Thyroid gland (tissue), 4 donors: Measurements from ENCODE around the gene FKBP3. TPM values are rescaled to one million over a fixed set of nuclear protein-coding genes. Genes with fewer than 3 reads are reported as not detected.

Source experiments
- DNase-seq, 2 donors: peaks; one replicate each; pipeline ENCODE4 v3.0.0-alpha.2; 2019
- H3K27ac ChIP-seq, 3 donors: fragments of 200-600 bp; sonication (generic); 1 replicate in 2 of 3; 2 replicates in 1 of 3; pipeline ENCODE4 v1.5.1; 2016 to 2019; ENCODE audit warnings: mild to moderate bottlenecking in 1 of 3, moderate library complexity in 1 of 3
- H3K27me3 ChIP-seq: fragments of 200-600 bp; sonication (generic); one replicate; pipeline ENCODE4 v1.5.1; 2019
- H3K36me3 ChIP-seq, 2 donors: fragments of 200-600 bp; sonication (generic); one replicate each; pipeline ENCODE4 v1.5.1; 2016 to 2019
- H3K4me1 ChIP-seq, 2 donors: fragments of 200-600 bp; sonication (generic); one replicate each; pipeline ENCODE4 v1.5.1; 2017 to 2019
- H3K4me3 ChIP-seq, 3 donors: fragments of 200-600 bp; sonication (generic); replicated peaks in 1 of 3; 1 replicate in 2 of 3; 2 replicates in 1 of 3; pipeline ENCODE4 v1.5.1; 2016; ENCODE audit warnings: mild to moderate bottlenecking in 1 of 3
- H3K9me3 ChIP-seq: fragments of 200-600 bp; sonication (generic); one replicate; pipeline ENCODE4 v1.5.1; 2017
- CTCF ChIP-seq, 6 experiments: fragments of 200-600 bp in 3 of 6; fragments of 450-650 bp in 3 of 6; sonication (generic) in 3 of 6; IDR thresholded peaks; one replicate each; pipeline ENCODE4 v1.5.1; 2016 to 2019; ENCODE audit warnings: antibody characterized with exemption in 6 of 6, mild to moderate bottlenecking in 2 of 6, inconsistent platforms in 1 of 6, moderate library complexity in 1 of 6
- POLR2A ChIP-seq, 2 donors: fragments of 450-650 bp; IDR thresholded peaks; one replicate each; pipeline ENCODE4 v1.6.1; 2017; ENCODE audit warnings: antibody characterized with exemption in 2 of 2, mild to moderate bottlenecking in 2 of 2, moderate library complexity in 1 of 2
- WGBS, 2 donors: methylation state at CpG; one replicate each; pipeline ENCODE4 v1.1.5; 2017; 5-methylcytosine and 5-hydroxymethylcytosine counted together
- intact Hi-C: fragments of 100-400 bp; cut with DNase I; formaldehyde crosslinking; loops from one replicate; pipeline ENCODE4 v1.15.1; 2023
- total RNA-seq, 4 donors: library from RNA; depleted of rRNA; stranded (reverse); fragments of >200 nt; gene quantifications; one replicate each; pipeline ENCODE4 v1.2.3, GENCODE V29; 2016

The FKBP3 gene
- total RNA-seq, 4 donors from 2014 or later = 12.3 to 45.1 (median 40.9) TPM

- DNase-seq = no peak
- Histone ChIP-seq H3K27ac (no peak overlapping the region), H3K4me1 (peaks cover 9 to 14% of the 10 kb centered on the region in 2 donors), H3K9me3 (no peaks in the 10 kb centered on the region), H3K4me3 (no peak overlapping the region), H3K27me3 (no peaks in the 10 kb centered on the region), H3K36me3 (no peaks in the 10 kb centered on the region)
- 94 to 99% methylated on average over 6 of the region's 6 CpGs for WGBS, 2 donors
- no peak for TF ChIP-seq CTCF (IDR thresholded peaks at IDR 0.05)
- no peak for TF ChIP-seq POLR2A (IDR thresholded peaks at IDR 0.05)
- intact Hi-C loops = no loop called here
These were observed 6.4 kb upstream of the FKBP3 start for GRCh38 chr14:45140661-45141187.

GRCh38 chr14:45136399-45136798 lies 2.1 kb upstream of the FKBP3 start:
- intact Hi-C loops = loop anchor here (5.0 to 10.0 kb wide), 3 partner anchors 52 to 224 kb away; partner anchors contain the start of genes MIS18BP1 and PRPF39
- Histone ChIP-seq H3K4me3 (peak overlapping the region in 2 of 3 donors; percentile 61 to 86), H3K4me1 (peaks cover 9 to 14% of the 10 kb centered on the region in 2 donors), H3K27ac (no peak overlapping the region), H3K36me3 (no peaks in the 10 kb centered on the region), H3K27me3 (no peaks in the 10 kb centered on the region), H3K9me3 (no peaks in the 10 kb centered on the region)
- TF ChIP-seq POLR2A (IDR thresholded peaks at IDR 0.05) (no peak), CTCF (IDR thresholded peaks at IDR 0.05) (no peak)
- WGBS, 2 donors = 1% methylated on average over 6 to 7 of the region's 7 CpGs
- no peak for DNase-seq

DNA sequence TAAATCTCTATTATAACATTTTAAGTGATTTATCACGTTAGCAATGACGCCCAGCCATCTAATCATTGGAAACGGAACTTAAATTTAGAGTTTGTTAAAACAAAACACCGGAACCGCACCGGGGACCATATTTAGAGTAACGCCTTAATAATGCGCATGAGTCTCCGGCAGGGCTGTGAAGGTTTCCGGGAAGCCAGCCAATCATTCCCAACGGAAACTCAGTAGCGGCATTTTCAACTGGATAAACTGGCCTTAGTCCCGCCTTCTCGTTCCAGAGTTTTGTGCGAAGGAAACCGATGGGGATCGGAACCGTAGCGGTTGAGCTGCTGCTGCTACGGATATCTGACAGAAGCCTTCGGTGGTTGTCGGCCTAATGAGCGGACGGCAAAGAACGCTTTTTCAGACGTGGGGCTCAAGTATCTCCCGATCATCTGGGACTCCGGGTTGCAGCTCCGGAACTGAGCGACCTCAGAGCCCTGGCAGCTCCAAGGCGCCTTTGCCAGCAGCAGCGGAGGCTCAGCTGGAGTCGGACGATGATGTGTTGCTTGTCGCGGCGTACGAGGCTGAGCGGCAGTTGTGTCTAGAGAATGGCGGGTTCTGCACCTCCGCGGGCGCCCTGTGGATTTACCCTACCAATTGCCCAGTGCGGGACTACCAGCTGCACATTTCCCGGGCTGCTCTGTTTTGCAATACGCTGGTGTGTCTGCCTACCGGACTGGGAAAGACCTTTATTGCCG lies 1.5 kb upstream of the FKBP3 start, which contains the start of gene FANCM:
FANCM (plus strand) TSS at position 272 of the 737 bp plus-strand sequence; CDS start at position 374, 102 bp downstream.
- Histone ChIP-seq H3K27ac (peak within 1 kb of the TSS; percentile 59 to 75 (median 68)), H3K36me3 (no peaks in the 10 kb centered on the region), H3K4me1 (peaks cover 9 to 14% of the 10 kb centered on the region in 2 donors), H3K9me3 (no peaks in the 10 kb centered on the region), H3K4me3 (peak within 1 kb of the TSS in 2 of 3 donors; percentile 61 to 86), H3K27me3 (no peaks in the 10 kb centered on the region)
- intact Hi-C loops = loop anchor here (5.0 to 10.0 kb wide), 3 partner anchors 51 to 224 kb away; partner anchors contain the start of genes MIS18BP1 and PRPF39
- 1% methylated on average over 34 to 38 of the region's 48 CpGs for WGBS, 2 donors
- peak; percentile 94 for DNase-seq
- peak in 1 of 2 donors; percentile 32 for TF ChIP-seq POLR2A (IDR thresholded peaks at IDR 0.05)
- peak in 1 of 6 experiments; percentile 14 for TF ChIP-seq CTCF (IDR thresholded peaks at IDR 0.05)

GRCh38 chr14:45135156-45135555 lies 875 bp upstream of the FKBP3 start:
- intact Hi-C loops = loop anchor here (5.0 to 10.0 kb wide), 3 partner anchors 50 to 223 kb away; partner anchors contain the start of genes MIS18BP1 and PRPF39
- WGBS, 2 donors = 1% methylated on average over 7 of the region's 7 CpGs
- Histone ChIP-seq H3K9me3 (no peaks in the 10 kb centered on the region), H3K27ac (peak overlapping the region; percentile 59 to 75 (median 68)), H3K4me3 (peak overlapping the region in 2 of 3 donors; percentile 33 to 61), H3K36me3 (no peaks in the 10 kb centered on the region), H3K4me1 (peaks cover 9 to 14% of the 10 kb centered on the region in 2 donors), H3K27me3 (no peaks in the 10 kb centered on the region)
- TF ChIP-seq POLR2A (IDR thresholded peaks at IDR 0.05) (no peak), CTCF (IDR thresholded peaks at IDR 0.05) (no peak)
- DNase-seq = no peak
